Adrenal gland (tissue), 12 donors: ENCODE results near the gene ARMH3. TPM values are rescaled to one million over a fixed set of nuclear protein-coding genes. Genes with fewer than 3 reads are reported as not detected.

Source experiments
- DNase-seq, 7 donors: peaks; one replicate each; pipeline ENCODE4 v3.0.0-alpha.2; 2019 to 2020
- H3K27ac ChIP-seq, 5 donors: fragments of 200-600 bp; sonication (generic) in 4 of 5; 1 replicate in 3 of 5; 2 replicates in 2 of 5; pipeline versions ENCODE4 v1.5.1 to v1.8.0; 2016 to 2020; ENCODE audit warnings: mild to moderate bottlenecking in 1 of 5
- H3K27me3 ChIP-seq: fragments of 200-600 bp; 2 replicates; pipeline ENCODE4 v1.8.0; 2021
- H3K36me3 ChIP-seq, 2 donors: fragments of 200-600 bp; replicated peaks in 1 of 2; 1 replicate in 1 of 2; 2 replicates in 1 of 2; pipeline versions ENCODE4 v1.5.1 to v1.8.0; 2018 to 2022
- H3K4me1 ChIP-seq, 2 donors: fragments of 200-600 bp; replicated peaks in 1 of 2; 1 replicate in 1 of 2; 2 replicates in 1 of 2; pipeline versions ENCODE4 v1.5.1 to v1.8.0; 2018 to 2021
- H3K4me3 ChIP-seq, 4 donors: fragments of 200-600 bp; sonication (generic) in 3 of 4; one replicate each; pipeline ENCODE4 v1.5.1; 2016 to 2018
- H3K9me3 ChIP-seq, 3 donors: fragments of 200-600 bp; sonication (generic) in 1 of 3; replicated peaks in 1 of 3; 1 replicate in 2 of 3; 2 replicates in 1 of 3; pipeline versions ENCODE4 v1.5.1 to v1.8.0; 2016 to 2021
- CTCF ChIP-seq, 6 experiments: fragments of 450-650 bp in 4 of 6; fragments of 200-600 bp in 2 of 6; sonication (generic) in 1 of 6; IDR thresholded peaks; 1 replicate in 5 of 6; 2 replicates in 1 of 6; pipeline versions ENCODE4 v1.5.1 to v1.8.0; 2016 to 2021; ENCODE audit warnings: antibody characterized with exemption in 6 of 6, mild to moderate bottlenecking in 2 of 6, moderate library complexity in 1 of 6
- POLR2A ChIP-seq, 2 donors: fragments of 450-650 bp; IDR thresholded peaks; one replicate each; pipeline ENCODE4 v1.6.1; 2017; ENCODE audit warnings: antibody characterized with exemption in 2 of 2, mild to moderate bottlenecking in 2 of 2, moderate library complexity in 1 of 2
- WGBS, 4 donors: extraction: QIAGEN DNeasy Blood & Tissue Kit in 2 of 4; methylation state at CpG; one replicate each; pipeline versions ENCODE4 v1.1.5 to v1.1.7; 2013 to 2017; 5-methylcytosine and 5-hydroxymethylcytosine counted together
- intact Hi-C, 2 donors: fragments of 100-400 bp; cut with DNase I; formaldehyde crosslinking; loops; one replicate each; pipeline versions ENCODE4 v1.14.1 to v1.15.0; 2022 to 2023
- polyA plus RNA-seq, 3 donors: library from polyadenylated mRNA; stranded (reverse); fragments of 200-250 nt in 2 of 3; fragments of 350-450 nt in 1 of 3; fragmentation: Illumina TruSeq in 1 of 3; extraction: RNeasy Lipid Tissue Mini Kit (QIAGEN cat#74804) in 1 of 3; gene quantifications; one replicate each; pipeline ENCODE4 v1.2.3, GENCODE V29; 2013 to 2014
- total RNA-seq, 9 donors: library from RNA; depleted of rRNA in 4 of 9; stranded (reverse); fragments of >200 nt in 4 of 9; fragments of 120-200 nt in 1 of 9; fragmentation: NEBNext Ultra II Directional in 1 of 9; extraction: Animal tissue kit (Norgen Biotek cat#: 25700) in 1 of 9; gene quantifications; one replicate each; pipeline versions ENCODE4 v1.1.0 to v1.2.4, GENCODE V29; 2013 to 2023
- donor health status: healthy with polysubstance abuse.
- donor health status: Bipolar disorder and iron deficiency.
- donor health status: DM: yes; HTN: yes; CAD: no.
- donor health status: DM: no; HTN: no; CAD: no.
- donor health status: DM: no; HTN: no; CAD: no.
- donor health status: DM: yes; HTN: yes; CAD: no.

ARMH3 gene
- total and polyA plus RNA-seq, 12 donors, result 12.6 to 29.7 (median 17.4) TPM

GRCh38 chr10:102083541-102083940 lies 27.6 kb upstream of the ARMH3 start:
- no peak overlapping the region for H3K4me3 ChIP-seq
- intact Hi-C loops, result no loop called here
- H3K9me3 ChIP-seq, result no peaks in the 10 kb centered on the region
- WGBS, 4 donors, result 82 to 92% (median 89%) methylated on average over 3 of the region's 3 CpGs
- H3K27me3 ChIP-seq, result no peaks in the 10 kb centered on the region
- H3K36me3 ChIP-seq, result no peaks in the 10 kb centered on the region
- no peaks in the 10 kb centered on the region for H3K4me1 ChIP-seq
- H3K27ac ChIP-seq, result no peak overlapping the region
- no peak for TF ChIP-seq CTCF (IDR thresholded peaks at IDR 0.05)
- no peak for TF ChIP-seq POLR2A (IDR thresholded peaks at IDR 0.05)
- no peak for DNase-seq

- TF ChIP-seq CTCF (IDR thresholded peaks at IDR 0.05) (peak; percentile 90 to 94 (median 91)), POLR2A (IDR thresholded peaks at IDR 0.05) (no peak)
- Histone ChIP-seq H3K27me3 (no peaks in the 10 kb centered on the region), H3K4me1 (no peaks in the 10 kb centered on the region), H3K27ac (no peak overlapping the region), H3K9me3 (no peaks in the 10 kb centered on the region), H3K36me3 (no peaks in the 10 kb centered on the region), H3K4me3 (no peak overlapping the region)
- intact Hi-C loops, result loop anchor here in 1 of 2 donors (5.0 kb wide), 1 partner anchor 236 kb away; no protein-coding TSS in a partner anchor
- DNase-seq, result peak; percentile 73 to 94 (median 85)
- 75 to 80% (median 80%) methylated on average over 4 of the region's 4 CpGs for WGBS, 4 donors
Measured at GRCh38 chr10:102072673-102073527, 16.9 kb upstream of the ARMH3 start.

- H3K4me3 ChIP-seq, result no peak overlapping the region
- H3K27me3 ChIP-seq, result no peaks in the 10 kb centered on the region
- H3K36me3 ChIP-seq, result no peaks in the 10 kb centered on the region
- no peak for DNase-seq
- no peak overlapping the region for H3K27ac ChIP-seq
- H3K4me1 ChIP-seq, result peaks cover 11 to 15% of the 10 kb centered on the region in 2 donors
- H3K9me3 ChIP-seq, result no peaks in the 10 kb centered on the region
- intact Hi-C loops, result loop anchor here in 1 of 2 donors (10.0 kb wide), 1 partner anchor 234 kb away; no protein-coding TSS in a partner anchor
- no peak for TF ChIP-seq POLR2A (IDR thresholded peaks at IDR 0.05)
- no peak for TF ChIP-seq CTCF (IDR thresholded peaks at IDR 0.05)
Measured at GRCh38 chr10:102069071-102069470, 13.1 kb upstream of the ARMH3 start.

GRCh38 chr10:102068216-102068615 lies 12.2 kb upstream of the ARMH3 start:
- no peak overlapping the region for H3K27ac ChIP-seq

More at GRCh38 chr10:102068216-102068615, 12.2 kb upstream of the ARMH3 start:
- no peak overlapping the region for H3K4me3 ChIP-seq
- WGBS, 4 donors, result 32 to 47% (median 40%) methylated on average over 1 of the region's 1 CpG; no CpG with 5 or more reads in 1 of the 4 donors
- H3K9me3 ChIP-seq, result no peaks in the 10 kb centered on the region
- H3K27me3 ChIP-seq, result no peaks in the 10 kb centered on the region
- H3K36me3 ChIP-seq, result no peaks in the 10 kb centered on the region
- peaks cover 11 to 15% of the 10 kb centered on the region in 2 donors for H3K4me1 ChIP-seq
- intact Hi-C loops, result loop anchor here in 1 of 2 donors (10.0 kb wide), 1 partner anchor 233 kb away; no protein-coding TSS in a partner anchor
- TF ChIP-seq POLR2A (IDR thresholded peaks at IDR 0.05) (no peak), CTCF (IDR thresholded peaks at IDR 0.05) (no peak)
- peak in 5 of 7 donors; percentile 27 to 48 (median 35) for DNase-seq
